HG02885 (cell line): ENCODE measurements around the gene PPM1L.

ENCODE experiments used
- ATAC-seq: cut with Tn5 transposase; IDR thresholded peaks from one replicate; pipeline ENCODE4 v1.9.1; 2021; ENCODE audit warnings: mild to moderate bottlenecking; ENCODE audit not compliant: unreplicated experiment, poor library complexity

PPM1L gene

GRCh38 chr3:160841455-160841854, 85.4 kb downstream of the PPM1L start:
- no peak for ATAC-seq

- ATAC-seq: no peak
Measured at GRCh38 chr3:160842021-160843005, 86.3 kb downstream of the PPM1L start.

DNA sequence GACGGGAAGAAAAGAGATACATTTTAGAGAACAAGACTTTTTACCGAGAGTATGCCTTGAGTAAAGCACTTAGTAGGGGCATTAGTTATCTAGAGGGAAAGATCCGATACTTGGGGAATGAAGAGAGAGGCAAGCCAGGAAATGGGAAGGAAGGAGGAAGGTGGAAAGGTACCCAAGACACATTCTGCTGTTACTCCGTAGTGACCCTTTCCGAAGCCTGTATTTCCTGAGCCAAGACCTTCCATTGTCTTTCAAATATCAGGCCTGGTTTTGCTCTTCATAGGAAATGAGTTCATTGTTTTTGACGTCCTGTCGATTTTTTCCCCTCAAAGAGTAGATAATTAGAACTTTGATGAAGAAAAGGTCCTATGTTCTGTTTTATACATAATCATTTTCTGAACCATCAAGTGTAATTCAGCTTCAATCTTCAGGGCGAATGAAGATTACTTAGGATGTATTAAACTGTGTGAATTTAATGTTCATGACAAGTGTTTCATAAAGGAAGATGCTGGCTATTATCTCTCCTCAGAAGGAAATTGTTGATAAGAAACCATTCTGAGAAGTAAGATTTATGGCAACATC, 95.7 kb downstream of the PPM1L start:
- ATAC-seq: no peak

DNA sequence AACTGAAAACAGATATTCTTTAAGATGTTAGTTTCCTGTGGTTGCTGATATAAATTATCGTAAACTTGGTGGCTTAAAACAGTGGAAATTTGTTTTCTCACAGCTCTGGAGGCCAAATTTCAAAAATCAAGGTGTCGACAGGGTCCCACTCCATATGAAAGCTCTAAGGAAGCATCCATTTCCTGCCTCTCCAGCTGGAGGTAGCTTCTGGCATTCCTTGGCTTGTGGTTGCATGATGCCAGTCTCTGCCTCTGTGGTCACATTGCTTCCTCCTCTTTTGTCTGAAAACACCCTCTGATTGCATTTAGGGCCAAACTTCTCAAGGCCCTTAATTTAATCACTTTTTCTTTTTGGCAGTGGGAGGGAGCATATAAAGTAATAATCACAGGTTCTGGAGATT, 96.8 kb downstream of the PPM1L start:
- no peak for ATAC-seq

DNA sequence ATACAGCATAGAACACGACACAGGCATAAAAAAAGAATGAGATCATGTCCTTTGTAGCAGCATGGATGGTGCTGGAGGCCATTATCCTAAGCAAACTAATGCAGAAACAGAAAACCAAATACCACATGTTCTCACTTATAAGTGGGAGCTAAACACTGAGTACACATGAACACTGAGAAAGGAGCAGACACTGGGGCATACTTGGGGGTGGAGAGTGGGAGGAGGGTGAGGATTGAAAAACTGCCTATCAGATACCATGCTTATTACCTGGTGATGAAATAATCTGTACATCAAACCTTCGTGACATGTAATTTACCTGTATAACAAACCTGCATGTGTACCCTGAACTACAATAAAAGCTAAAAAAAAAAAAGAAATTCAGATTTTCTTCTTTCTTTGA, 100.4 kb downstream of the PPM1L start:
- no peak for ATAC-seq

GRCh38 chr3:160857476-160858119, 101.6 kb downstream of the PPM1L start:
- no peak for ATAC-seq

DNA sequence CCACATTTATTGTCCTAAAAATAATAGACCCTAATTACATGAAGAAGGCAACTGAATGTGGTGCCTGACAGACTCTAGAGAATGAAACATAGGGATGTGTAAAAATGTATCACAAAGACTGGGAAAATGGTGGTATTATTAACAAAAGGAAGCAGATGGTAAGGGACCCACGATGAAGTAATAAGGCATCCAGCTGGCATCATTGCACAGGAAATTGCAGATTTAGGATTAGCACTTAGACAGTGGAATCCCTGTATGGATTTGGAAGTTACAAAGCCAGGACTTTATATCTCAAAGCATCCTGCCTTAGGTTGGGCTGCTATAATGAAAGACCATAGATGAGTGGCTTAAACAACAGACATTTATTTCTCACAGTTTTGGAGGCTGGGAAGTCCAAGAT, 104.3 kb downstream of the PPM1L start:
- ATAC-seq: no peak

DNA sequence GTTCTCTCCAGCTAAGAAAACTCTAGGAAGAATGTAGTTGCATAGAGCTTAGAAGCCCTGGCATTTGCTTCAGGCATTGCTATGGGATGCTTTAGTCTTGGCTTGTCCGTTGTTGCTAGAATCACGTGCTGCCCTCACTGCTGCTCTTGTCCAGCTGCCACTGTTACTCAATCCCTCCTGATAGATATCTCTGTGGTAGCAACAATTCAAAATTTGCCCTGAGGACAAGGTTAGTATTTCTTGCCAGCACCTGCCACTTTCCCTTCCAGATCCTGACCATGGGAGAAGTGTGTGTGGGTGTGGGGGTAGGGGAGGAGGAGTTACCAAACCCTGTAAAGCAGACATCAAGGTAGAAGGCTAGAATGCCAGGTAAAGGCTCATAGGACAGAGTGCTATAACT, 113.8 kb downstream of the PPM1L start:
- ATAC-seq: no peak

DNA sequence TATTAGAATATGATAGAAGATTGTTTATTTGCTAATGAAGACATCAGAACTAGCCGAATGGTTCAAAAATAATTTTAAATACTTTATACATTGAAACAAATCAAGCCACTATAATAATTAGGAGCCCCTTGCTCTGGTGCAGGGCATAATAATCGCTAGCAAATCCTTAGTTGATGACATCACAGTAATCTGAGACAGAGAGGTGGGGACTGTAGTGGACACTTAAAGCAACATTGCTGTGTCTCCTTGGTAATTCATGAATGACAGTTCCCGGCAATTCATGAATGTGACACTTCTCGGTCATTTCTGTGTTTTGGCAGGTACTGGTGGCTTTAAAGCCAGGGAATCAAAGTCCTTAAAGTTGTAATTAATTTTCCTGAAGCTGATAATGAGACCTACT, 114.3 kb downstream of the PPM1L start:
- ATAC-seq: no peak

DNA sequence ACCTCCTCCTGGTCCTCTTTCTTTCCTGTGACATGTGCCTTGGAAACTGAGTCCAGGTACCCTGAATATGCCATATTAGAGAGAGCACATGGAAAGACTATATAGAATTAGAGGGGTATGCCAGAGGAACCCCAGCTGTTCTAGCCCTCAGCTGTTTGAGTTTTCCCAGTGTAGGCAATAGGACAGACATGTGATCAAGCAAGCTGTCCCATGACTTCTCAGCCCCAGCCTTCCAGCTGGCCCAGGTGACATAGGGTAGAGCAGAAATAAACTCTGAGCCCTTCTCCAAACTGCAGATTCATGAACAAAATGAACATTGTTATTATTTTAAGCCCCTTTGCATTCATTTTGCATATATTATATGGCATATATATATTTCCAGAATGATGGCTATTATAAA, 118.7 kb downstream of the PPM1L start:
- no peak for ATAC-seq

DNA sequence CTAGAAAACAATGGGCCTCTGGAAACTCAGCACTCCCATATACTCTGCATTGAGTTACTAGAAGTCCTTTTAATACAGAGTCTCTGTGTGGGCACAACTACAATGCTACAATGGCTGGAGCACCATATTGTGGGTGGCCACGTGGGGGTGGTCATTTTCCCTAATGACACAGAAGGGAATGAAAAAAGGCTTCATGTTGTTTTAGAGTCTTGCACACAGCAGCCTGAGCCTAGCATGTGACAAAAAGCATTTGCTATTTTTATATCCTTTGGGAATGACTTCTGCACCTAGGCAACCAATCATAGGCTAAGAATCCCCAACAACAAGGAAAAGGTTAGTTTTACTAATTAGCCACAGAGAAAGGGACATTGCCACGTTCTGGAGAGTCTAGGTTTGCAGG, 120.6 kb downstream of the PPM1L start:
- no peak for ATAC-seq

- ATAC-seq: no peak
Measured at GRCh38 chr3:160879859-160880258, 123.8 kb downstream of the PPM1L start.

- ATAC-seq: no peak
Measured at GRCh38 chr3:160883373-160883772, 127.3 kb downstream of the PPM1L start.

GRCh38 chr3:160885791-160886286, 129.8 kb downstream of the PPM1L start:
- peak; percentile 31 for ATAC-seq

DNA sequence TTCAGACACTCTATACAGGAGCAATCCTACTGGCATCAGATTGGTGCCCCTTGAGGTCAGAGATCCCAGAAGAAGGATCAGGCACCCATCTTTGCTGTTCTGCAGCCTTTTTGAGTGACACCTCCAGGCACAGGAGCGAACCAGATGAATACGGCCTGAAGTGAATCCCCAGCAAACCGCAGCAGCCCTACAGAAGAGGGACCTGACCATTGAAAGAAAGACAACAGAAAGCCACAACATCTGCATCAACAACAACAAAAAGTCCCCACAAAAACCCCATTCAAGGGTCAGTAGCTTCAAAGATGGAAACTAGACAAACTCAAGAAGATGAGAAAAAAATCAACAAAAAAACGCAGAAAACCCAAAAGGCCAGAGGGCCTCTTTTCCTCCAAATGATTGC, 130.4 kb downstream of the PPM1L start:
- peak; percentile 92 for ATAC-seq

- ATAC-seq: no peak
Measured at GRCh38 chr3:160893207-160893606, 137.2 kb downstream of the PPM1L start.

DNA sequence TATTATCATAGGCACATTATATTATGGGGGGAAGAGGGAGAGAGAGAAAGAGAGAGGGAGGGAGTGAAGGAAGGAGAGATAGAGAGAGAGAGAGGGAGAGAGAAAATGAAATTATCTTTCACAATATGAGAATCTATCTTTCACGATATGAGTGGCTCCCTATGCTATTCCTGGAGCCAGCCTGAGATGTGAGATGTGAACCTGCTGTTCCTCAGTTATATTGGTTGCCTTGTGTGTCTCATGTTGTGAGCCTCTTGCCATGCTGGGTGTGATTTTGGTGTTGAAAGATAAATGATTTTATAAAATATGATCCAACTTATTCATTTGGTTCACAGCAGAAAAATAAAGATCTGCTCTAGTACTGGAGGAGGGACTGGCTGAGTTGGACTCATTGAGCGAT, 148.7 kb downstream of the PPM1L start:
- no peak for ATAC-seq

DNA sequence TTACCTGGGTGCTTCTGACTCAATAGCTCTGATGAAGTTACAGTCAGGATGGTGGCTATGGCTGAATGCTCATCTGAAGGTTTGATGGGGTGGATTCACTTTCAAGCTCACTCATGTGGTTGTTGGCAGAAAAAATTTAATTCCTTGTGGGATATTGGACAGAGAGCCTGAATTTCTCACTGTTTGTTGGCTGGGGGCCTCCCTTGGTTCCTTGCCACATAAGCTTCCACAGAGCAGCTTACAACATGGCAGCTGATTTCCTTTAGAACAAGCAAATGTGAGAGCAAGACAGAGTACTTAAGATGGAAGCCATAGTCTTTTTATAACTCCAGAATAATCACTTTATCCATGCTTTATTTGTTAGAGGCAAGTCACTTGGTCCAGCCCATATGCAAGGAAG, 150.6 kb downstream of the PPM1L start:
- no peak for ATAC-seq

- no peak for ATAC-seq
Measured at GRCh38 chr3:160909917-160910316, 153.9 kb downstream of the PPM1L start.

DNA sequence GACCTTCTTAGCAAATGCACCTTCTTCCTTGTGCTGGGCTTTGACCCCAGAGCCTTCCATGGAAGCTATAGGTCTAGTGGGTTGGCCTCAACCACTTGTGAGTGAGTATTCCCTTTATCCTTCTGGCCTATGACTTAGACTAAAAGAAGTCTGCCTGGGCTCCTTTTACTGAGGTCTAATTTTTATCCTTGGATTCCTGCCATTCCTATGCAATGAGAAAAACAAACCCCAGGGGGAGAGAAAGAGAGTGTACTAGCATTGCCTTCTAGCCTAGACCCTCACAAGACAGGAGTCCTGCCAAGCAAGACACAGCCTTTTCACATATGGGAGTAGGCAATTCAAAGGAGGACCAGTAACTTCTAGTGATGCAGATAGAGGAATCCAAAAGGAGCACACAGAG, 155.4 kb downstream of the PPM1L start:
- ATAC-seq: no peak

DNA sequence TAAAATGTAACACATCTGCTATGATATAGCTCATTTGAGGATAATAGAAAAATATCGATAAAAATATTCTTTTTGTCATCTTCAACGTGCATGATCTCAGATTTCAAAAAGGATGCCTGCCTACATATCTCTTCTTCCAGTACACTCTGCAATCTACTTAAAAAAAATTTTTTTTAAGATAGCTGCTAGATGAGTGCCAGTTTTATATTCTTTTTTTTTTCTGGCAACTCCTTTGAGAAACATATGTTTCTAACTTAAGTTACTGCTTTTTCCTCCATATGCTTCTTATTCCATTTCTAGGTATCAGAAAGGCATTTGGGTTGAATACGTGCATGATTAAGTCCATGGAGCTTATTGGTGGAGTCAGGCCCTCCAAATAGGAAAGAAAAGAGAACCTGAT, 160.4 kb downstream of the PPM1L start:
- ATAC-seq: no peak
